Fibroblast of skin of abdomen (primary cell): ENCODE results near the gene TMED9.

Experiments
- DNase-seq: peaks from one replicate; pipeline ENCODE4 v3.0.0-alpha.2; 2013

TMED9 gene

GRCh38 chr5:177578316-177578715 is 13.7 kb upstream of the TMED9 start:
- DNase-seq, result no peak

- no peak for DNase-seq
These were observed 3.5 kb upstream of the TMED9 start for GRCh38 chr5:177588413-177588909.

- no peak for DNase-seq
These were observed 1.6 kb upstream of the TMED9 start for GRCh38 chr5:177590406-177590805.

DNA sequence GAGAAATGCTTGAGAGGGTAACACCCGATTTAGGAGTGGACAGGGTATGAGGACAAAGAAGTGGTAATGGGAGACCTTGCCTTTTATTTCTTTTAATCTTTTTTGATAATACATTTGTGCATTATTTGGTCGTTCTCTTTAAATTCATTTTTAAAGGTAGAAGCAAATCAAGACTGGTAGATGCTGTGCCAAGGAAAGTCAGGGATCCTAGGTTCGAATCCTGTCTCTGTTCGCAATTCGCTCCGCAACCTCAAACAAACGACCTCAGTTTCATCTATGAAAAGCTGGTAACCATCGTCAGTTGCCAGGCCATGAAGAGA is 353 bp upstream of the TMED9 start:
- DNase-seq, result no peak

DNA sequence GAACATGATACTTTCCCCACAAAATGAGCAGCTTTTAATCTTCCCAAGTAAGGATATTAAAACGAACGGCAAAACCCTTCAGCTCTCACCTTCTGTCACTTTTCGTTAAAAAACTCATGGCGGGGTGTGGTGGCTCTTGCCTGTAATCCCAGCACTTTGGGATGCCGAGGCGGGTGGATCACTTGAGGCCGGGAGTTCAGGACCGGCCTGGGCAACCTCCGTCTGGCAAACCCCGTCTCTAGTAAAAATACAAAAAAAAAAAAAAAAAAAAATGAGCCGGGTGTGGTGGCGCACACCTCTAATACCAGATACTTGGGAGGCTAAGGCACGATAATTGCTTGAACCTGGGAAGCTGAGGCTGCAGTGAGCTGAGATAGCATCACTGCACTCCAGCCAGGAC is 902 bp downstream of the TMED9 start:
- no peak for DNase-seq

GRCh38 chr5:177593511-177593910 is 1.5 kb downstream of the TMED9 start:
- DNase-seq, result no peak

DNA sequence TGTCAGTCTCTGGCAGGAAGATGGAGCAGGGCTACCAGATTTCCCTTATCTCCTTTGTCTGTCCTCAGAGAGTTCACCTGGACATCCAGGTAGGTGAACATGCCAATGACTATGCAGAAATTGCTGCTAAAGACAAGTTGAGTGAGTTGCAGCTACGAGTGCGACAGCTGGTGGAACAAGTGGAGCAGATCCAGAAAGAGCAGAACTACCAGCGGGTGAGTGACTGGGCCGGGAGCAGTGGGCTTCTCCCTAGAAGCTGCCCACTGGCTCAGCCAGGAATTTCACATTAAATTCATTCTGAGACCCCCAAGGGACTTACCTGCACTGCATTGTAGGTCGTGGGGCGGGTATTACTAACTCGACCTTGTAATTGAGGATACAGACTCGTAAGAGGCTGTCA is 2.1 kb downstream of the TMED9 start:
- no peak for DNase-seq

GRCh38 chr5:177595026-177595585 is 3.1 kb downstream of the TMED9 start:
- DNase-seq, result no peak

- DNase-seq, result no peak
These were observed 4.2 kb downstream of the TMED9 start for GRCh38 chr5:177595991-177596774.

DNA sequence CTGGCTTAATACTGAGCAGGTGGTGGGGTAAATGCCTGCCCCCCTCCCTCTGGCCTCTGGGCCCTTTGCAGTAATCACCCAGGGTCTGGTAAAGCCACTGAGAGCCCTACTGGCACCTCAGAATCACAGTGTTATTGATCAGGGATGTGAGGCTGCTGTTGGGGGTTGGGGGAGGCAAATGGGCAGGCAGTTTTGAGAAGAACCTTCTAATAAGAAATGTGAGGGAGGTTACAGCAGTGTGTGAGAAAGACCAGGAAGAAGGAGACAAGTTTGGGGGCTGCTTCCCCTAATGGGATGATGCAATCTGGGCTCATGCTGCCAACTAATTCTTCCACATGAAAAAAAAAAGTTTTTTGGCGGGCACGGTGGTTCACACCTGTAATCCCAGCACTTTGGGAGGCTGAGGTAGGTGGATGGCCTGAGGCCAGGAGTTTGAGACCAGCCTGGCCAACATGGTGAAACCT is 4.8 kb downstream of the TMED9 start:
- no peak for DNase-seq

GRCh38 chr5:177598477-177598876 is 6.5 kb downstream of the TMED9 start:
- DNase-seq, result no peak

- DNase-seq, result peak; percentile 81
These were observed 7.9 kb downstream of the TMED9 start, which contains the start of gene B4GALT7 for GRCh38 chr5:177599731-177600507. B4GALT7 (plus strand) TSS chr5:177600132; CDS start chr5:177600211, 79 bp downstream.

DNA sequence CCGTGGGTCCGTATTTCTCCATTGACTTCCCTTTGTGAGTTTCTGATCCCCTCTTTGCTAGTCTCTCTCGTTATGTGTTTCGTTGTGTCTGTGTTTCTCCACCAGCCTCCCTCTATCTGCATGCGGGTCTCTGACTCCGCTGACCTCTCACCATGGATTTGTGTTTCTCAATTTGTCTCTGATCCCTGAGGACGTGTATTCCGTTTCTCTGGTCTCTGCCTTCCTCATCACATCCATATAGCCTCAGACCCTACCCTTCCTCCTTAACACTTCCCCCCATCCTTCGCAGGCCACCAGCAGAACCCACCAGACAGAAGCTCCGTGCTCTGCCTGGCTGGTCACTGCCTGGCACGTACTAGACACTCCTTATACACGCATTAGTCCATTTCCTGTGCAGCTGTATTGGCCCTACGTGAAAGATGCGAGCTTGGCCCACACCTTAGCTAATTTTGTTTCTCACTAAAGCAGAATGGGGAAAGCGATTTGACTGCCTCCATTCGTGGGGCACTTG is 8.6 kb downstream of the TMED9 start:
- peak; percentile 11 for DNase-seq

DNA sequence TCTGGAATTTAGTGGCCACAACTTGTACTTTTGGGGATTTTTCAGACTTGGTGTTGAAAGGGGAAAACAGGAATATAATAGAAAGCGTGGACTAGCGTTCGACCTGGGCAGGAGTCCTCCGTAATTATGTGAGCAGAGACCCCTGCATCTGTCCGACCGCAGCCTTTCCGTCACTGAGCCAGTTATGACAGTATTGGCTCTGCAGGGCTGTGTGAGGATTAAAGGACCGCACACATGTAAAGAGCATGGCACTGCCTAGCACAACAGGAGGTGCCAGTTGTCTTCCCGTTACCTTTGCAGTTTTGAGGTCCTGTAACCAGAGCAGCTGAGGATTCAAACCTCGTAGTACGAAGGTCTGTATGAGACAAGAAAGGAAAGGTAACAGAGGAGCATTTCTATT is 9.1 kb downstream of the TMED9 start:
- no peak for DNase-seq

- no peak for DNase-seq
These were observed 9.8 kb downstream of the TMED9 start for GRCh38 chr5:177601577-177602457.

GRCh38 chr5:177602458-177602830 is 10.4 kb downstream of the TMED9 start:
- no peak for DNase-seq

- no peak for DNase-seq
These were observed 11.6 kb downstream of the TMED9 start for GRCh38 chr5:177603631-177604030.

GRCh38 chr5:177604116-177604521 is 12.1 kb downstream of the TMED9 start:
- no peak for DNase-seq

DNA sequence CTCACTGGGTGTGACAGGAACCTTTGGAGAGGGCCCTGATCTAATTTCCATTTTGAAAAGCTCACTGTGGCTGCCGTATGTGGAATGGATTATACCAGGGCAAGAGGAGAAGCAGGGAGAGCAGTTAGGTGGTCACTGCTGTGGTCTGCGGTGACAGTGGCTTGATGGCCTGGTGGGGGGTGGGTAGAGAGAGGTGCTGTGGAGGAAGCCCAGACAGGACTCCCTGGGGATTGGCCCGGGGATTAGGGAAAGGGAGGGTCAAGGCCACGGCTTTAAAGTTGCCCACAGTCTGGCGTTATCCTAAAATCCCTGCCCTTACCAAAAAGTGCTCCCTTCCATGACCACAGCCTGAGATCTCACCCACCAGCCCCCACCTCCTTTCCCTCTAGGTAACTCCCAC is 12.7 kb downstream of the TMED9 start:
- no peak for DNase-seq

DNA sequence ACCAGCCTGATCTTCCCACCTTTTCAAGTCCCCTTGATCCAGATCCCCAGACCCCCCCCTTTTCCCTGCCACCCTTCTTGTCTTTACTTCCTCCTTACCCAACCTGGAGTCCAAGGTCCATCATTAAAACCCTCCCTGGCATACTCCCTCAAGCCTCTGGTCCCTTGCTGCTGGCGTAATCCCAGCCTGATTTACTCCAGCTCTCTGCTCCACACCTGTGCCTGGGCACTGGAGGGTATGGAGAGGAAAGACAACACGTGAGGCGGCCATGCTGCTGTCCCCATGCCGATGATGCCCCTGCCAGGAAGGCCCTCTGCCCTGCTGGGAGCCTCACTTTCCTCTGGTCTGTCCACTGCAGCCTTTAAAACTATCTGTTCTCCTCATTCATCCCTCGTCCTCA is 13.1 kb downstream of the TMED9 start:
- no peak for DNase-seq

DNA sequence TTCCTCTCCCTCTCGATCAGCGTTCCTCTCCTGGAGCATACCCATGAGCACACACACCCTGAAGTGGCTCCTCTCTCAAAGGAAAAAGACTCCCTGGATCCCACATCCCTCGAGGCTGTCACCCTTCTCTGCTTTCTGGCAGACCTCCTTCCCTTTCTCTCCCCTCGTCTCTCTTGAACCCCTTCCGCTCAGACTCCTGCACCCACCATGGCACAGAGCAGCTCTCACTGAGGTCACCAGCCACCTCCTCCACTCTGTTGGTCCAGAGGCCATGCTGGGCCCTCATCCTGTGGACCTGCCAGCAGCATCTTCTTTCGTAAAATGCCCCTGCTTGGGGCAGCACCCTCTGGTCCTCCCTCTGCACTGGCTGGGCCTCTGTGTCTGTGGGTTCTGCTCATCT is 13.7 kb downstream of the TMED9 start:
- DNase-seq, result no peak
